Mesothelial cell of epicardium (in vitro differentiated cells): Measurements from ENCODE around the gene KCNA10. TPM values are rescaled to one million over a fixed set of nuclear protein-coding genes. Genes with fewer than 3 reads are reported as not detected.
"Not testable (repeated sequence)": the region's sequence is repeated elsewhere in the genome, so short reads cannot be mapped to it uniquely, and the experiment has no call there.

Experiments
- DNase-seq, 2 experiments: peaks; one replicate each; pipeline ENCODE4 v3.0.0; 2021; ENCODE audit warnings: low spot score in 2 of 2; ENCODE audit not compliant: unreplicated experiment in 2 of 2
- H3K27ac Mint-ChIP-seq: 2 replicates; pipeline ENCODE4 v1.8.0; 2021; ENCODE audit warnings: mixed read lengths
- H3K27me3 Mint-ChIP-seq: 2 replicates; pipeline ENCODE4 v1.8.0; 2021; ENCODE audit warnings: low read depth, mixed read lengths
- H3K36me3 Mint-ChIP-seq: 2 replicates; pipeline ENCODE4 v1.8.0; 2021; ENCODE audit warnings: mixed read lengths
- H3K4me1 Mint-ChIP-seq: 2 replicates; pipeline ENCODE4 v1.8.0; 2021; ENCODE audit warnings: mixed read lengths
- H3K4me3 Mint-ChIP-seq: 2 replicates; pipeline ENCODE4 v1.8.0; 2021; ENCODE audit warnings: mild to moderate bottlenecking, moderate library complexity, mixed read lengths
- H3K9me3 Mint-ChIP-seq: 2 replicates; pipeline ENCODE4 v1.8.0; 2021; ENCODE audit warnings: mixed read lengths
- total RNA-seq: library from RNA; stranded (reverse); gene quantifications from 3 replicates; pipeline ENCODE4 v1.2.1, GENCODE V29; 2021
- TF ChIP-seq, protein P1 (sequence below): fragments of 200-600 bp; sonication (generic); IDR thresholded peaks from one replicate; pipeline ENCODE4 v1.5.0; 2021; ENCODE audit warnings: antibody characterized with exemption; ENCODE audit not compliant: unreplicated experiment

The KCNA10 gene
- total RNA-seq, 1 donor from 2014 or later: not detected

DNA sequence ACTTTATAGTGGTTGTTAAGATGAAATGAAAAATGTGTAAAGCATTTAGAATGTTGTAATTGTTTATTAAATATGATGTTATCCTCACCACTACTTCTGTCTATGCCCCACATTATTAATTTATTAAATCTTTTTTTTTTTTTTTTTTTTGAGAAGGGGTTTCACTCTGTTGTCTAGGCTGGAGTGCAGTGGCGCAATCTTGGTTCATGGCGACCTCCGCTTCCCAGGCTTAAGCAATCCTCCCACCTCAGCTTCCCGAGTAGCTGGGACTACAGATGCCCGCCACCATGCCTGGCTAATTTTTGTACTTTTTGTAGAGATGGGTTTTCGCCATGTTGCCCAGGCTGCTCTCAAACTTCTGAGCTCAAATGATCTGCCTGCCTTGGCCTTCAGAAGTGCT is 7.5 kb downstream of the KCNA10 start:
- Mint-ChIP-seq H3K4me3 (no peak overlapping the region), H3K4me1 (peaks cover 14% of the 10 kb centered on the region), H3K36me3 (no peaks in the 10 kb centered on the region), H3K27me3 (no peaks in the 10 kb centered on the region), H3K27ac (no peak overlapping the region), H3K9me3 (no peaks in the 10 kb centered on the region)
- TF ChIP-seq, protein P1, sequence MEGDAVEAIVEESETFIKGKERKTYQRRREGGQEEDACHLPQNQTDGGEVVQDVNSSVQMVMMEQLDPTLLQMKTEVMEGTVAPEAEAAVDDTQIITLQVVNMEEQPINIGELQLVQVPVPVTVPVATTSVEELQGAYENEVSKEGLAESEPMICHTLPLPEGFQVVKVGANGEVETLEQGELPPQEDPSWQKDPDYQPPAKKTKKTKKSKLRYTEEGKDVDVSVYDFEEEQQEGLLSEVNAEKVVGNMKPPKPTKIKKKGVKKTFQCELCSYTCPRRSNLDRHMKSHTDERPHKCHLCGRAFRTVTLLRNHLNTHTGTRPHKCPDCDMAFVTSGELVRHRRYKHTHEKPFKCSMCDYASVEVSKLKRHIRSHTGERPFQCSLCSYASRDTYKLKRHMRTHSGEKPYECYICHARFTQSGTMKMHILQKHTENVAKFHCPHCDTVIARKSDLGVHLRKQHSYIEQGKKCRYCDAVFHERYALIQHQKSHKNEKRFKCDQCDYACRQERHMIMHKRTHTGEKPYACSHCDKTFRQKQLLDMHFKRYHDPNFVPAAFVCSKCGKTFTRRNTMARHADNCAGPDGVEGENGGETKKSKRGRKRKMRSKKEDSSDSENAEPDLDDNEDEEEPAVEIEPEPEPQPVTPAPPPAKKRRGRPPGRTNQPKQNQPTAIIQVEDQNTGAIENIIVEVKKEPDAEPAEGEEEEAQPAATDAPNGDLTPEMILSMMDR: no peak
- no peak for DNase-seq

DNA sequence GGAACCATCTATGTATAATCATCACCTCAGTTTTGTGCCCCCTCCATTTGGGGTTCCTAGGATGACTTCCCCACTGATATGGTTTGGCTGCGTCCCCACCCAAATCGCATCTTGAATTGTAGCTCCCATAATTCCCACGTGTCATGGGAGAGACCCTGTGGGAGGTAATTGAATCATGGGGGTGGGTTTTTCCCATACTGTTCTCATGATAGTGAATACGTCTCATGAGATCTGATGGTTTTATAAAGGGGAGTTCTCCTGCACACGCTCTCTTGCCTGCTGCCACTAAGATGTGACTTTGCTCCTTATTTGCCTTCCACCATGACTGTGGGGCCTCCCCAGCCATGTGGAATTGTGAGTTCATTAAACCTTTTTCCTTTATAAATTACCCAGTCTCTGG is 8.1 kb downstream of the KCNA10 start:
- DNase-seq, H3K9me3 Mint-ChIP-seq, H3K36me3 Mint-ChIP-seq, H3K27ac Mint-ChIP-seq, H3K27me3 Mint-ChIP-seq, H3K4me3 Mint-ChIP-seq: not testable (repeated sequence)
- H3K4me1 Mint-ChIP-seq: peaks cover 14% of the 10 kb centered on the region

DNA sequence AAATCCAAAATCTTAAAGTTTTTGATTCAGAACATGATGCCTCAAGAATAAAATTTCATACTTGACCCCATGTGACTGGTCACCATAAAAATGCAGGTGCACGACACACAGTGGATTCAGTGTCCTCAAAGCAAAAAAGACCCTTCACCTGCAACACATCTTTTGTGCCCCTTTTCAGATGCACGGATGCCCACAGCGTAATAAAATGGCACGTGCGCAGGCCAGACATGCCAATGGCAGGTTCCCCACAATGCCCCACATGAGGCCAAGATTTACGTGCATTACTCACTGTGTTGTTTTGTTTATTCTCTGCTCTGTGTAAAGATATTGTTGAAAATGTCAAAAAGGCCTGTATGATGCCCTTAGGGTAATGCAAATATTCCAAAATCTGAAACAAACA is 9.3 kb downstream of the KCNA10 start:
- Mint-ChIP-seq H3K27ac (no peak overlapping the region), H3K27me3 (no peaks in the 10 kb centered on the region), H3K4me3 (no peak overlapping the region), H3K9me3 (no peaks in the 10 kb centered on the region), H3K4me1 (peaks cover 14% of the 10 kb centered on the region), H3K36me3 (no peaks in the 10 kb centered on the region)
- TF ChIP-seq, protein P1: no peak
- DNase-seq: no peak

GRCh38 chr1:110508028-110508940 is 10.7 kb downstream of the KCNA10 start:
- no peaks in the 10 kb centered on the region for H3K9me3 Mint-ChIP-seq
- peaks cover 14% of the 10 kb centered on the region for H3K4me1 Mint-ChIP-seq
- H3K27me3 Mint-ChIP-seq: peaks cover under 1% of the 10 kb centered on the region
- TF ChIP-seq, protein P1: no peak
- H3K27ac Mint-ChIP-seq: peak overlapping the region; percentile 66
- H3K4me3 Mint-ChIP-seq: no peak overlapping the region
- DNase-seq: peak in 1 of 2 experiments; percentile 54
- H3K36me3 Mint-ChIP-seq: no peaks in the 10 kb centered on the region

DNA sequence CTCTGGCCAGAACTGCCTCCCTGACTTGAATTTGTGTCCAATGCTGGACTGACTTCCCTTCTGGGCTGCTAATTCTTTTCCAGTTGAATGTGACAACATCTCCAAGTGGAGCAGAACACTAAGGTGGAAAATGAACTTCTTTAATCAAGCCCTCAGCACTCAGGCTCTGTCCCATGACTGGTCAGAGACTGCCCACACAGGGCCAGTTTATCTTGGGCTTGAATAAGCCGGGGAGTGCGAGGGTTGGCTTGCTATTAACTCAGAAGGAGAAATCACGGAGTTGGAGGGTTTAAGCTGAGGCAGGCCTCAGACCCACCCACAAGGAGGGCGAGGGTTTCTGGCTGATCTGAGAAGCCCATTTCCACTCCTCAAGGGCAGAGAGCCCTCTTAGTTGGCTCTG is 12.4 kb downstream of the KCNA10 start:
- DNase-seq: no peak
- H3K27me3 Mint-ChIP-seq: peaks cover 14% of the 10 kb centered on the region
- no peaks in the 10 kb centered on the region for H3K36me3 Mint-ChIP-seq
- H3K9me3 Mint-ChIP-seq: no peaks in the 10 kb centered on the region
- peaks cover 14% of the 10 kb centered on the region for H3K4me1 Mint-ChIP-seq
- H3K4me3 Mint-ChIP-seq: no peak overlapping the region
- TF ChIP-seq, protein P1: no peak
- no peak overlapping the region for H3K27ac Mint-ChIP-seq

DNA sequence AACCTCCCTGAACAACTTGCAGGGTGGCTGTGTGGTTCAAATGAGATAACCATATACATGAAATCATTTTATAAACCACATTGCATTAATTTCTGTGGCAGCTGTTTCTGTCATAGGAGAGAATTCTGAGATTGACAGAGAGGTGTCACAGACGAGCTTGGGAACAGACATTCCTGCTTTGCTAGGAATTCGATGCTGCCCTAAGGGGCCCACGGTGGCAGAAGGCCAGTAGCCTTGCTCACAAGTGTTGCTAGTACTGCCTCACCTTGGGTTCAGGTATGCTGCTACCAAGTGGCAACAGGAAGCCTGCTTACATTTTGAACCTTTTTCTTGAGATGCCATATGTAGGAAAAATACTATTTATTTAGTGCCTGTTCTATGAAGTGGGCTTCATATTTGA is 13.4 kb downstream of the KCNA10 start:
- no peak for DNase-seq
- TF ChIP-seq, protein P1: no peak
- Mint-ChIP-seq H3K36me3 (no peaks in the 10 kb centered on the region), H3K9me3 (no peaks in the 10 kb centered on the region), H3K27ac (no peak overlapping the region), H3K4me1 (peaks cover 14% of the 10 kb centered on the region), H3K27me3 (peaks cover 16% of the 10 kb centered on the region), H3K4me3 (no peak overlapping the region)
